Measurements from ENCODE around the gene SPCS3. TPM values are rescaled to one million over a fixed set of nuclear protein-coding genes. Genes with fewer than 3 reads are reported as not detected.

Gene SPCS3
- 131 TPM for total RNA-seq
- 28.7 TPM for polyA plus RNA-seq (ENCODE audit: insufficient read depth, low read depth, low replicate concordance)
- long read RNA-seq, donor 1, full-length matches to known transcripts, result 35 of 35 reads
- long read RNA-seq, donor 1, partial matches to known transcripts, result 0 of 35 reads
- long read RNA-seq, donor 1, other reads (novel, unspliced or antisense), result 0 of 35 reads
- long read RNA-seq, donor 2, full-length matches to known transcripts, result 29 of 100 reads
- long read RNA-seq, donor 2, partial matches to known transcripts, result 71 of 100 reads
- long read RNA-seq, donor 2, other reads (novel, unspliced or antisense), result 0 of 100 reads
- long read RNA-seq, donor 3, full-length matches to known transcripts, result 40 of 40 reads
- long read RNA-seq, donor 3, partial matches to known transcripts, result 0 of 40 reads
- long read RNA-seq, donor 3, other reads (novel, unspliced or antisense), result 0 of 40 reads
- long read RNA-seq, donor 4, full-length matches to known transcripts, result 31 of 31 reads
- long read RNA-seq, donor 4, partial matches to known transcripts, result 0 of 31 reads
- long read RNA-seq, donor 4, other reads (novel, unspliced or antisense), result 0 of 31 reads
- long read RNA-seq, donor 5, result 0 reads
- long read RNA-seq, donor 6, full-length matches to known transcripts, result 48 of 48 reads
- long read RNA-seq, donor 6, partial matches to known transcripts, result 0 of 48 reads
- long read RNA-seq, donor 6, other reads (novel, unspliced or antisense), result 0 of 48 reads
- long read RNA-seq, donor 7, full-length matches to known transcripts, result 40 of 70 reads
- long read RNA-seq, donor 7, partial matches to known transcripts, result 5 of 70 reads
- long read RNA-seq, donor 7, other reads (novel, unspliced or antisense), result 25 of 70 reads
- long read RNA-seq, donor 8, full-length matches to known transcripts, result 32 of 32 reads
- long read RNA-seq, donor 8, partial matches to known transcripts, result 0 of 32 reads
- long read RNA-seq, donor 8, other reads (novel, unspliced or antisense), result 0 of 32 reads
- long read RNA-seq, donor 9, full-length matches to known transcripts, result 24 of 24 reads
- long read RNA-seq, donor 9, partial matches to known transcripts, result 0 of 24 reads
- long read RNA-seq, donor 9, other reads (novel, unspliced or antisense), result 0 of 24 reads
- long read RNA-seq, donor 10, full-length matches to known transcripts, result 35 of 176 reads
- long read RNA-seq, donor 10, partial matches to known transcripts, result 141 of 176 reads
- long read RNA-seq, donor 10, other reads (novel, unspliced or antisense), result 0 of 176 reads

DNA sequence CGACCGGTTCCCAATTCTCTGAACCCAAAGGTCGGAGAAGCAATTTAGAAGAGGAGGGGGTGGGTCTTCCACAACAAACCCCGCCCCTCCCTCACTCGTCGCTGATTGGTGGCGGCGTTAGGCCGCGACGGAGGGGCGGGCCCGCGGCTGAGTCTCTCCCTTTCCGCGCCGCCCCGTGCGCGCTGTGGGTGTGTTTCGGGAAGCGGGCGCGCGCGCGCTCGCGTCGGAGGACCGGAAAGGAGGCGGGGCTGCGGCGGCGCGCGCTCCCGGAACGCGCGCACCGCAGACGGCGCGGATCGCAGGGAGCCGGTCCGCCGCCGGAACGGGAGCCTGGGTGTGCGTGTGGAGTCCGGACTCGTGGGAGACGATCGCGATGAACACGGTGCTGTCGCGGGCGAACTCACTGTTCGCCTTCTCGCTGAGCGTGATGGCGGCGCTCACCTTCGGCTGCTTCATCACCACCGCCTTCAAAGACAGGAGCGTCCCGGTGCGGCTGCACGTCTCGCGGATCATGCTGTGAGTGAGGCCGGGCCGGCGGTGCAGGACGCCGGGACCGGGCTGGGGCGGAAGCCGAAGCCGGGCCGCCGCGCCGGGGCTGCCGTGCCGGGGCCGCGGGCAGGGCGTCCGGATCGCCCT is at the start of gene SPCS3:
Gene SPCS3, plus strand, starts transcription at position 263 of the 636 bp plus-strand sequence. Its CDS starts 111 bp downstream, at position 374.
- Histone ChIP-seq H3K27ac (ENCODE audit: low read depth in 2 of 2, low read length in 2 of 2) (peak within 1 kb of the TSS; percentile 93 to 95), H3K4me3 (ENCODE audit: low read length in 3 of 3) (peak within 1 kb of the TSS; percentile 91 to 96 (median 95)), H3K36me3 (ENCODE audit: control insufficient read depth in 2 of 3, insufficient read depth in 3 of 3, low read length in 3 of 3) (no peaks in the 10 kb centered on the region), H3K9ac (ENCODE audit: low read length in 3 of 3) (peak within 1 kb of the TSS; percentile 74 to 97 (median 97)), H3K4me1 (ENCODE audit: control insufficient read depth in 2 of 3, insufficient read depth in 2 of 3, low read depth in 1 of 3, low read length in 3 of 3) (peaks cover 0 to 8% (median 5%) of the 10 kb centered on the region in 3 donors), H3K9me3 (ENCODE audit: control insufficient read depth in 2 of 3, insufficient read depth in 1 of 3, low read length in 3 of 3) (no peaks in the 10 kb centered on the region), H3K27me3 (ENCODE audit: control insufficient read depth, insufficient read depth, low read length) (no peaks in the 10 kb centered on the region)
- TF ChIP-seq CTCF (IDR thresholded peaks at IDR 0.05; ENCODE audit: borderline replicate concordance, extremely low read depth, insufficient read depth), result no peak
- FAIRE-seq, result peak; percentile 78
- intact Hi-C loops (cut with DNase I), result no loop called here
- peak; percentile 96 to 99 (median 98) for DNase-seq

- H3K4me3 ChIP-seq (ENCODE audit: low read length in 3 of 3), result no peak overlapping the region
- no peaks in the 10 kb centered on the region for H3K9me3 ChIP-seq (ENCODE audit: control insufficient read depth in 2 of 3, insufficient read depth in 1 of 3, low read length in 3 of 3)
- no peak overlapping the region for H3K9ac ChIP-seq (ENCODE audit: low read length in 3 of 3)
- no peak for TF ChIP-seq CTCF (IDR thresholded peaks at IDR 0.05; ENCODE audit: borderline replicate concordance, extremely low read depth, insufficient read depth)
- no peaks in the 10 kb centered on the region for H3K36me3 ChIP-seq (ENCODE audit: control insufficient read depth in 2 of 3, insufficient read depth in 3 of 3, low read length in 3 of 3)
- FAIRE-seq, result no peak
- no peaks in the 10 kb centered on the region for H3K4me1 ChIP-seq (ENCODE audit: control insufficient read depth in 2 of 3, insufficient read depth in 2 of 3, low read depth in 1 of 3, low read length in 3 of 3)
- H3K27me3 ChIP-seq (ENCODE audit: control insufficient read depth, insufficient read depth, low read length), result no peaks in the 10 kb centered on the region
- intact Hi-C loops (cut with DNase I), result no loop called here
- no peak overlapping the region for H3K27ac ChIP-seq (ENCODE audit: low read depth in 2 of 2, low read length in 2 of 2)
- DNase-seq, result peak in 3 of 5 donors; percentile 20 to 65 (median 48)
These were observed 49.1 kb upstream of the SPCS3 start for GRCh38 chr4:176270669-176271068.

DNA sequence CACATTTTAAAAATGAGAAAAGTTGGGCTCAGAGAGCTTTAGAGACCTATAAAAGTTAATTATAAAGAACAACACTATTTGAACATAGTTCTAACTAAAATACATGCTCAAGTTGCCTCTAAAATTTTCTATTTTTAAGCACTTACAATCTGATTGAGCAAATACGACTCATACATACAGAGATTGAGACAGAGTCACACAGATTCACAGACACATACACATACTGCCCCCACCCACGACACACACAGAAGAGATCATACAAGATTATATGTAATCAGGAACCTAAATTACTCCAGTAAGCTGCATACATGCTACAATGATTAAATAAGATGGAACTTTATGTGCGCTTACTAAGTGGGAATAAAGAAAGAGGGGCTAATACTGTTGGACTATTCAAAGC is 48.0 kb upstream of the SPCS3 start:
- Histone ChIP-seq H3K9me3 (ENCODE audit: control insufficient read depth in 2 of 3, insufficient read depth in 1 of 3, low read length in 3 of 3) (no peaks in the 10 kb centered on the region), H3K9ac (ENCODE audit: low read length in 3 of 3) (no peak overlapping the region), H3K27ac (ENCODE audit: low read depth in 2 of 2, low read length in 2 of 2) (no peak overlapping the region), H3K27me3 (ENCODE audit: control insufficient read depth, insufficient read depth, low read length) (no peaks in the 10 kb centered on the region), H3K4me3 (ENCODE audit: low read length in 3 of 3) (no peak overlapping the region), H3K36me3 (ENCODE audit: control insufficient read depth in 2 of 3, insufficient read depth in 3 of 3, low read length in 3 of 3) (no peaks in the 10 kb centered on the region), H3K4me1 (ENCODE audit: control insufficient read depth in 2 of 3, insufficient read depth in 2 of 3, low read depth in 1 of 3, low read length in 3 of 3) (no peaks in the 10 kb centered on the region)
- DNase-seq (no peak), FAIRE-seq (no peak)
- no peak for TF ChIP-seq CTCF (IDR thresholded peaks at IDR 0.05; ENCODE audit: borderline replicate concordance, extremely low read depth, insufficient read depth)
- intact Hi-C loops (cut with DNase I), result no loop called here

All from kidney (tissue), 22 donors.